Left lung (tissue), 10 donors: ENCODE results near the gene SLC45A1. TPM values are rescaled to one million over a fixed set of nuclear protein-coding genes. Genes with fewer than 3 reads are reported as not detected.
"Not testable (repeated sequence)": the region's sequence is repeated elsewhere in the genome, so short reads cannot be mapped to it uniquely, and the experiment has no call there.

Experiments
- ATAC-seq: fragments of 200-7000 bp; cut with Tn5 transposase; one replicate; pipeline ENCODE4 v1.9.1; 2020; ENCODE audit warnings: moderate library complexity
- DNase-seq, 4 donors: peaks; one replicate each; pipeline ENCODE4 v3.0.0-alpha.2; 2013 to 2020
- H3K27ac ChIP-seq, 2 donors: fragments of 200-600 bp; sonication (generic) in 1 of 2; one replicate each; pipeline versions ENCODE4 v1.5.0 to v1.8.0; 2020 to 2021
- H3K27me3 ChIP-seq, 2 donors: fragments of 200-600 bp; sonication (generic) in 1 of 2; one replicate each; pipeline versions ENCODE4 v1.5.0 to v1.8.0; 2020 to 2021
- H3K36me3 ChIP-seq, 2 donors: fragments of 200-600 bp; sonication (generic) in 1 of 2; one replicate each; pipeline versions ENCODE4 v1.5.0 to v1.8.0; 2020 to 2021
- H3K4me1 ChIP-seq, 2 donors: fragments of 200-600 bp; one replicate each; pipeline ENCODE4 v1.8.0; 2021
- H3K4me3 ChIP-seq, 2 donors: fragments of 200-600 bp; sonication (generic) in 1 of 2; one replicate each; pipeline versions ENCODE4 v1.5.0 to v1.8.0; 2020 to 2021; ENCODE audit warnings: mild to moderate bottlenecking in 1 of 2
- H3K9me3 ChIP-seq, 2 donors: fragments of 200-600 bp; sonication (generic) in 1 of 2; one replicate each; pipeline versions ENCODE4 v1.5.0 to v1.8.0; 2020 to 2021
- intact Hi-C, 2 donors: fragments of 100-400 bp; cut with DNase I; formaldehyde crosslinking; loops; one replicate each; pipeline versions ENCODE4 v1.11.2 to v1.14.2; 2022
- polyA plus RNA-seq, 6 donors: library from polyadenylated mRNA; unstranded; fragments of 120-200 nt; gene quantifications; one replicate each; pipeline ENCODE4 v1.2.1, GENCODE V29; 2013; ENCODE audit not compliant: insufficient read length in 6 of 6
- total RNA-seq, 2 donors: library from RNA; stranded (reverse); fragmentation: NEBNext Ultra II Directional; extraction: Animal tissue kit (Norgen Biotek cat#: 25700); gene quantifications; one replicate each; pipeline ENCODE4 v1.2.1, GENCODE V29; 2021
- TF ChIP-seq, protein P1 (sequence below), 2 donors: fragments of 200-600 bp; sonication (generic) in 1 of 2; IDR thresholded peaks; one replicate each; pipeline versions ENCODE4 v1.5.0 to v1.8.0; 2021; ENCODE audit warnings: antibody characterized with exemption in 2 of 2
- donor health status: DM: no; HTN: yes; CAD: no.
- donor health status: DM: no; HTN: no; CAD: no.

SLC45A1 gene
- total and polyA plus RNA-seq, 8 donors = 0.51 to 1.4 (median 0.80) TPM

- Histone ChIP-seq H3K27ac (peak overlapping the region; percentile 51 to 63), H3K27me3 (no peaks in the 10 kb centered on the region), H3K9me3 (no peaks in the 10 kb centered on the region), H3K4me1 (peaks cover 29 to 89% of the 10 kb centered on the region in 2 donors), H3K36me3 (no peaks in the 10 kb centered on the region), H3K4me3 (no peak overlapping the region)
- intact Hi-C loops = no loop called here
- DNase-seq (no peak), ATAC-seq (no peak)
- TF ChIP-seq, protein P1, sequence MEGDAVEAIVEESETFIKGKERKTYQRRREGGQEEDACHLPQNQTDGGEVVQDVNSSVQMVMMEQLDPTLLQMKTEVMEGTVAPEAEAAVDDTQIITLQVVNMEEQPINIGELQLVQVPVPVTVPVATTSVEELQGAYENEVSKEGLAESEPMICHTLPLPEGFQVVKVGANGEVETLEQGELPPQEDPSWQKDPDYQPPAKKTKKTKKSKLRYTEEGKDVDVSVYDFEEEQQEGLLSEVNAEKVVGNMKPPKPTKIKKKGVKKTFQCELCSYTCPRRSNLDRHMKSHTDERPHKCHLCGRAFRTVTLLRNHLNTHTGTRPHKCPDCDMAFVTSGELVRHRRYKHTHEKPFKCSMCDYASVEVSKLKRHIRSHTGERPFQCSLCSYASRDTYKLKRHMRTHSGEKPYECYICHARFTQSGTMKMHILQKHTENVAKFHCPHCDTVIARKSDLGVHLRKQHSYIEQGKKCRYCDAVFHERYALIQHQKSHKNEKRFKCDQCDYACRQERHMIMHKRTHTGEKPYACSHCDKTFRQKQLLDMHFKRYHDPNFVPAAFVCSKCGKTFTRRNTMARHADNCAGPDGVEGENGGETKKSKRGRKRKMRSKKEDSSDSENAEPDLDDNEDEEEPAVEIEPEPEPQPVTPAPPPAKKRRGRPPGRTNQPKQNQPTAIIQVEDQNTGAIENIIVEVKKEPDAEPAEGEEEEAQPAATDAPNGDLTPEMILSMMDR (IDR thresholded peaks at IDR 0.05) = no peak
Measured at GRCh38 chr1:8379513-8380186, 61.7 kb downstream of the SLC45A1 start.

GRCh38 chr1:8380310-8380709, 62.4 kb downstream of the SLC45A1 start:
- H3K27ac ChIP-seq, H3K27me3 ChIP-seq, H3K36me3 ChIP-seq, ATAC-seq, H3K4me3 ChIP-seq, intact Hi-C loops, H3K9me3 ChIP-seq, DNase-seq: not testable (repeated sequence)
- H3K4me1 ChIP-seq = peaks cover 28 to 85% of the 10 kb centered on the region in 2 donors

DNA sequence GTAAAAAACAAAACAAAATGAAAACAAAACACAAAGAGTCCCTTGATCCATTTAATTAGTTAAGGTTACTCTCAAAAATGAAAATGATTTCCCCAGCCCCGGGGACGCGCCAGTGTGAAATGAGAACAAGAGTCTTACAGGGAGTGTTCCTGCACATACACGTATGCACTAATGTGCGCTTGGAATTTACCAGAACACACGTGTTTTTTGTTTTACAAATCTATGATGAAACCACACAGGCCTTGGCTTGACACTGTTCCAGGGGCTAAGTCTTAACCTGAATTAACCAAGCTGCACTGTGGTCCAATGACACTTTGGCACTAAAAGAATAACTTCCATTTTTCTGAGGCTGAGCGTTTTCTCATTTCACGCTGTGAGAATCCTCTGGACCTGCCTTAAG, 63.7 kb downstream of the SLC45A1 start:
- Histone ChIP-seq H3K36me3 (no peaks in the 10 kb centered on the region), H3K9me3 (no peaks in the 10 kb centered on the region), H3K27ac (peak overlapping the region in 1 of 2 donors; percentile 64), H3K4me3 (no peak overlapping the region), H3K4me1 (peaks cover 28 to 86% of the 10 kb centered on the region in 2 donors), H3K27me3 (no peaks in the 10 kb centered on the region)
- ATAC-seq (no peak), DNase-seq (no peak)
- TF ChIP-seq, protein P1 (IDR thresholded peaks at IDR 0.05) = no peak
- intact Hi-C loops = no loop called here

DNA sequence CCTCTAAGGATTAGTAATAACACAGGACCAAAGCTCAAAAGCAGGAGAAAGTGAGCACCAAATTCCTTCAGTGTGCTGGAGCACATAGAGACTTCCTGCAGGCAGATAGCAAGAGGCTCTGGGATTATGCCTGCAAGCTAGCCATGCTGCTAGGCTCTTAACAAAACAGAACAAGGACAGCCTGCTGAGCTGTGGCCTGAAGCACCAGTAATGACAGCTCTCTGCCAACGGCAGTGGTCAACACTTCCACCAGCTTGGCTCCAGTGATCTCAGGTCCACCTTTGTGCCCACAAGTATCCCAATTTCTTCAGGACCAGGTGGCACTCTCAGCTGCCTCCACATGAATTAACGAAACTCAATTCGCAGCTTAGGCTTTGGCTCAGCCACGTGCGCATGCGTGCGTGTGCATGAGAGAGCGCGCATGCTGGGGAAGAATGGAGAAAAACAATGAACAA, 64.2 kb downstream of the SLC45A1 start:
- H3K27me3 ChIP-seq = no peaks in the 10 kb centered on the region
- TF ChIP-seq, protein P1 (IDR thresholded peaks at IDR 0.05) = no peak
- no peak for DNase-seq
- H3K4me1 ChIP-seq = peaks cover 28 to 89% of the 10 kb centered on the region in 2 donors
- peak; percentile 35 for ATAC-seq
- peak overlapping the region in 1 of 2 donors; percentile 64 for H3K27ac ChIP-seq
- intact Hi-C loops = no loop called here
- no peaks in the 10 kb centered on the region for H3K9me3 ChIP-seq
- no peak overlapping the region for H3K4me3 ChIP-seq
- no peaks in the 10 kb centered on the region for H3K36me3 ChIP-seq

DNA sequence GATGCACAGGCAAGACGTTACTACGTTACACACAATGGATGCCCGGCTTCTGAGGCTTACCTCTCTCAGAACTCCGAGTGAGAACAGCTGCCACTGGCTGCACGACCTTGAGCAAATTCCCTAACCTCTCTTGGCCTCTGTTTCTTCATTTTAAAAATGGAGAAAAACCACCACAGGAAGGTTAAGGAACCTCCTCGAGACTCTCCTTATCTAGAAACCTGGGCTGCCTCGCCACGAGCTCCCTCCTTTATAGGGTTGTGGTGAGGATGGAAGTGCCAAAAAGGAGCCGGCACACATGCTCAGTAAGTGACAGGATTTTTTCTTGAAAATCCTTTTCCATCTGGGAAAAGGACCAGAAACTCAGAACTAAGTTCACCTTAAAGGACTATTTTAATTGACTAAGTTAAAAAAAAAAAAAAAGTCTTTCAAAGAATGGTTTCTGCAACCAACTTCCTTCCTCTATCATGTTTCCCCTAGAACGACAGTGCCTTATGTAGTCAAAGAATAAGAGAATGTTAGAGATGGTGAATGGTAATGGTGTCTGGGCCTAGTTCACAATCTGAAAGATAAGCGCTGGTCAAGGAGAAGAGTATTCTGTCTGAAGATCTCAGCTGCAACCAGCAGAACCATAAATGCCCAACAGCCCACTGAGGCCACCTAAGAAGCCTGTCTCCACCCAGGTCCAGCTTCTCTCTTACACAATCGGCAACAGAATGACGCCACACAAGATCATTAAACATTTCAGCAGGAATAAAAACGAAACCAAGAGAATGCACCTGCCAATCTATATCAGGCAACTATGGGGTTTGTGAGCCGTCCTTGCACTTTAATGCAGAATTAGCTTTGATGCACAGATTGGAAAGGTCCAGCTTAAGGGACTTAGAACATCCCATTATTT, 64.9 kb downstream of the SLC45A1 start:
- Histone ChIP-seq H3K4me1 (peaks cover 28 to 89% of the 10 kb centered on the region in 2 donors), H3K27ac (peak overlapping the region in 1 of 2 donors; percentile 64)
- ATAC-seq = no peak

More for the DNA sequence above, 64.9 kb downstream of the SLC45A1 start:
- Histone ChIP-seq H3K9me3 (no peaks in the 10 kb centered on the region), H3K36me3 (no peaks in the 10 kb centered on the region), H3K4me3 (no peak overlapping the region), H3K27me3 (no peaks in the 10 kb centered on the region)
- no peak for DNase-seq
- TF ChIP-seq, protein P1 (IDR thresholded peaks at IDR 0.05) = no peak
- intact Hi-C loops = no loop called here
